ENCODE measurements around the gene CSTF2. TPM values are rescaled to one million over a fixed set of nuclear protein-coding genes. Genes with fewer than 3 reads are reported as not detected.
"Not testable (repeated sequence)": the region's sequence is repeated elsewhere in the genome, so short reads cannot be mapped to it uniquely, and the experiment has no call there.

CSTF2 gene, protein sequence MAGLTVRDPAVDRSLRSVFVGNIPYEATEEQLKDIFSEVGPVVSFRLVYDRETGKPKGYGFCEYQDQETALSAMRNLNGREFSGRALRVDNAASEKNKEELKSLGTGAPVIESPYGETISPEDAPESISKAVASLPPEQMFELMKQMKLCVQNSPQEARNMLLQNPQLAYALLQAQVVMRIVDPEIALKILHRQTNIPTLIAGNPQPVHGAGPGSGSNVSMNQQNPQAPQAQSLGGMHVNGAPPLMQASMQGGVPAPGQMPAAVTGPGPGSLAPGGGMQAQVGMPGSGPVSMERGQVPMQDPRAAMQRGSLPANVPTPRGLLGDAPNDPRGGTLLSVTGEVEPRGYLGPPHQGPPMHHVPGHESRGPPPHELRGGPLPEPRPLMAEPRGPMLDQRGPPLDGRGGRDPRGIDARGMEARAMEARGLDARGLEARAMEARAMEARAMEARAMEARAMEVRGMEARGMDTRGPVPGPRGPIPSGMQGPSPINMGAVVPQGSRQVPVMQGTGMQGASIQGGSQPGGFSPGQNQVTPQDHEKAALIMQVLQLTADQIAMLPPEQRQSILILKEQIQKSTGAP
- 10 to 100 TPM in 7 of 9 donors, 1 to 10 TPM in 2; 8.2 to 17.0 (median 14.1) TPM for total RNA-seq
- 10 to 100 TPM in 1 of 3 donors, 1 to 10 TPM in 2; 3.3 to 14.8 (median 3.6) TPM for polyA plus RNA-seq
- long read RNA-seq, donor 1, partial matches to known transcripts = 0 of 3 reads
- long read RNA-seq, donor 1, other reads (novel, unspliced or antisense) = 0 of 3 reads
- long read RNA-seq, donor 2 = 0 reads
- long read RNA-seq, donor 3, partial matches to known transcripts = 0 of 3 reads
- long read RNA-seq, donor 3, other reads (novel, unspliced or antisense) = 0 of 3 reads
- long read RNA-seq, donor 4, transcript CSTF2-201 (14 exons, 1,958 nt) = major isoform, 6 of 6 reads
- long read RNA-seq, donor 4, partial matches to known transcripts = 0 of 6 reads
- long read RNA-seq, donor 4, other reads (novel, unspliced or antisense) = 0 of 6 reads
- long read RNA-seq, donor 5, transcript CSTF2-201 (14 exons, 1,958 nt) = major isoform, 27 of 30 reads
- long read RNA-seq, donor 5, partial matches to known transcripts = 1 of 30 reads
- long read RNA-seq, donor 5, other reads (novel, unspliced or antisense) = 2 of 30 reads
- long read RNA-seq, donor 6, transcript CSTF2-201 (14 exons, 1,958 nt) = major isoform, 5 of 5 reads
- long read RNA-seq, donor 6, partial matches to known transcripts = 0 of 5 reads
- long read RNA-seq, donor 6, other reads (novel, unspliced or antisense) = 0 of 5 reads
- long read RNA-seq, donor 7 = 0 reads
- long read RNA-seq, donor 8, partial matches to known transcripts = 0 of 3 reads
- long read RNA-seq, donor 8, other reads (novel, unspliced or antisense) = 0 of 3 reads
- long read RNA-seq, donor 9, partial matches to known transcripts = 0 of 1 reads
- long read RNA-seq, donor 9, other reads (novel, unspliced or antisense) = 0 of 1 reads
- long read RNA-seq, donor 10 = 0 reads

DNA sequence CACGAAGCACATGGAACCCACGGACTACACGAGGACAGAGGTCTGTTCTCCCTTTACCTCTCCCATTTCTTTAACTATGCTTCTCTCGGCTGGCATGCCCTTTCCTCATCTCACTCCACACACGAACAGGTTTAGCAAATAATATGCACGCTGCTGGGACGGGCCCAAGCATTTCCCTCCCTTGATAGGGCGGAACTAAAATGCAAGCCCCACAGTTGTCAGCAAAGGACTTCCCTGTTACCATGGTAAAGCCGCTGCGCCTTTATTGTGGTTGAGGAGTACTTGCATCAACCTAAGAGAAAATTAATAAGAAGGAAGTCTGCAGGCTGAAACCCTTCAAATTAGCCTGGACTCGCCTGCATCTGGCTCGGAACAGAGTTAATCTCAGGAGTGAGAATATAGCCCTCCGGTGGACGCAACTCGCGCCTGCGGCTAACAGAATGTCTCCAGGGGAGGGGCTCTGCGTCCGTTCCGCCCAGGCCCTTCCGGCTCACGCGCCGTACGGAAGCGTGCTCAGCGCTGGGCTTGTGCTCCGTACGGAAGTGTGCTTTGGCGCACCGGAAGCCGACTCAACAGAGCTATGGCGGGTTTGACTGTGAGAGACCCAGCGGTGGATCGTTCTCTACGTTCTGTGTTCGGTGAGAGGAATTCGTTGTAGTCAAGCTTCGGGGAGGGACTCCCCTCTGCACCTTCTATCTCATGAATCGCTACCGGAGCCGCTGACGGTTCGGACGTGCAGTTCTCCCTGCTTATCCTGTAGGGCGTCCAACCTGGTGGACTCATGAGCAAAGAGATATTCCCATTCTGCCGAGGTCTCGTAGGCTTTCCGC is at the start of gene CSTF2:
CSTF2 (plus strand) TSS at position 555 of the 830 bp plus-strand sequence; CDS start at position 581, 26 bp downstream.
- Histone ChIP-seq H3K36me3 (replicated peaks in 1 of 2) (peaks cover 0 to 3% of the 10 kb centered on the region in 2 donors), H3K27me3 (peaks cover 7% of the 10 kb centered on the region), H3K4me3 (peak within 1 kb of the TSS; percentile 33 to 71 (median 53)), H3K27ac (peak within 1 kb of the TSS in 2 of 5 donors; percentile 31 to 53), H3K4me1 (replicated peaks in 1 of 2) (peaks cover 0 to 7% of the 10 kb centered on the region in 2 donors), H3K9me3 (replicated peaks in 1 of 3) (no peaks in the 10 kb centered on the region)
- DNase-seq = peak; percentile 72 to 85 (median 78)
- no peak for TF ChIP-seq POLR2A (IDR thresholded peaks at IDR 0.05)
- TF ChIP-seq, protein P1, sequence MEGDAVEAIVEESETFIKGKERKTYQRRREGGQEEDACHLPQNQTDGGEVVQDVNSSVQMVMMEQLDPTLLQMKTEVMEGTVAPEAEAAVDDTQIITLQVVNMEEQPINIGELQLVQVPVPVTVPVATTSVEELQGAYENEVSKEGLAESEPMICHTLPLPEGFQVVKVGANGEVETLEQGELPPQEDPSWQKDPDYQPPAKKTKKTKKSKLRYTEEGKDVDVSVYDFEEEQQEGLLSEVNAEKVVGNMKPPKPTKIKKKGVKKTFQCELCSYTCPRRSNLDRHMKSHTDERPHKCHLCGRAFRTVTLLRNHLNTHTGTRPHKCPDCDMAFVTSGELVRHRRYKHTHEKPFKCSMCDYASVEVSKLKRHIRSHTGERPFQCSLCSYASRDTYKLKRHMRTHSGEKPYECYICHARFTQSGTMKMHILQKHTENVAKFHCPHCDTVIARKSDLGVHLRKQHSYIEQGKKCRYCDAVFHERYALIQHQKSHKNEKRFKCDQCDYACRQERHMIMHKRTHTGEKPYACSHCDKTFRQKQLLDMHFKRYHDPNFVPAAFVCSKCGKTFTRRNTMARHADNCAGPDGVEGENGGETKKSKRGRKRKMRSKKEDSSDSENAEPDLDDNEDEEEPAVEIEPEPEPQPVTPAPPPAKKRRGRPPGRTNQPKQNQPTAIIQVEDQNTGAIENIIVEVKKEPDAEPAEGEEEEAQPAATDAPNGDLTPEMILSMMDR (IDR thresholded peaks at IDR 0.05) = peak in 3 of 6 experiments; percentile 11 to 33 (median 27)
- 0 to 36% (median 17%) methylated on average over 7 to 49 of the region's 49 CpGs for WGBS, 4 donors
- intact Hi-C loops (cut with DNase I) = no loop called here

DNA sequence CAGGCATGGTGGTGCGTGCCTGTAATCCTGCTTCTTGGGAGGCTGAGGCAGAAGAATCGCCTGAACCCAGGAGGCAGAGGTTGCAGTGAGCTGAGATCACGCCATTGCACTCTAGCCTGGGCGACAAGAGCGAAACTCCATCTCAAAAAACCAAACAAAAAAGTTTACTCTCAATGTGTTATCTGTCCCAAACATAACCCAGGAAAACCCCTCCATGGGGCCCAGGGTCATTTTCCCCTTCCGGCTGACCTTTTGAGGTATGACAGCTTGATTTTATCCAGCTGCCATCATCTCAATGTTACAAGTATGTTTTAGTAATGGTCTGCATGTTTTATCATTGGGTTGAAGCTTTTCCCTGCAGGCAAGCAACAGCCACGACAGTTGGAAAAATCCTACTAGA is 23.8 kb upstream of the CSTF2 start:
- H3K9me3 ChIP-seq (replicated peaks in 1 of 3); DNase-seq; H3K4me3 ChIP-seq; H3K27me3 ChIP-seq; H3K36me3 ChIP-seq (replicated peaks in 1 of 2); intact Hi-C loops (cut with DNase I); H3K4me1 ChIP-seq (replicated peaks in 1 of 2); H3K27ac ChIP-seq: not testable (repeated sequence)
- 77 to 92% (median 82%) methylated on average over 2 to 7 of the region's 7 CpGs for WGBS, 4 donors

DNA sequence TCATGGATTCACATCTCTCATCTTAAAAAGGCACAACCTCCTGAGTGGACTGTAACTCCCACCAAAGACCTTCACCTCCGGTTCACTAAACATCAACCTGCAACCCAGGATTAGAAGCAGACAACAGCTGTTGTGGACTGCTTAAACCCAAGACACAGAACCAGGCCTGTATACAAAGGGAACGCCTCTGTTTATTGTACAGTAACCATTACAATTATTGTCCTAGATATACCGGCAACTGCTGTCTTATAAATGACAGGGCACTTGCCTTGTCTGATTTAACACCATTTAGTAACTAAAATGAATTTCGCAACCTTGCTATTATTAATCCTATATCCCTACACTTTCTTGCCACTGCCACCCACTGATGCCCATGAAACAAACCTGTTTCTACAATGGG is 22.8 kb upstream of the CSTF2 start:
- no peaks in the 10 kb centered on the region for H3K4me1 ChIP-seq (replicated peaks in 1 of 2)
- intact Hi-C loops (cut with DNase I) = no loop called here
- no peak for DNase-seq

More for the DNA sequence above, 22.8 kb upstream of the CSTF2 start:
- Histone ChIP-seq H3K36me3 (replicated peaks in 1 of 2) (no peaks in the 10 kb centered on the region), H3K4me3 (no peak overlapping the region), H3K27ac (no peak overlapping the region), H3K27me3 (peaks cover 8% of the 10 kb centered on the region), H3K9me3 (replicated peaks in 1 of 3) (no peaks in the 10 kb centered on the region)
- TF ChIP-seq, protein P1 (IDR thresholded peaks at IDR 0.05) = no peak
- TF ChIP-seq POLR2A (IDR thresholded peaks at IDR 0.05) = no peak
- 79 to 89% (median 82%) methylated on average over 4 of the region's 4 CpGs for WGBS, 4 donors

Data from adrenal gland (tissue), 19 donors.